T-helper 2 cell treated with Interferon-gamma antibody and Interleukin-4, amounts not matched to agents 5 μg/mL and 100 μg/mL, for 36 hours (primary cell): ENCODE measurements around the gene ABHD6.

Source experiments
- DNase-seq: peaks from one replicate; pipeline ENCODE4 v3.0.0; 2021; ENCODE audit warnings: low spot score
- H3K27ac Mint-ChIP-seq: one replicate; pipeline ENCODE4 v1.8.0; 2021; ENCODE audit warnings: mild to moderate bottlenecking, mixed read lengths
- H3K27me3 Mint-ChIP-seq: one replicate; pipeline ENCODE4 v1.8.0; 2021; ENCODE audit warnings: low read depth, mixed read lengths
- H3K36me3 Mint-ChIP-seq: one replicate; pipeline ENCODE4 v1.8.0; 2021; ENCODE audit warnings: low read depth, mixed read lengths
- H3K4me1 Mint-ChIP-seq: one replicate; pipeline ENCODE4 v1.8.0; 2021; ENCODE audit warnings: low read depth, mixed read lengths
- H3K4me3 Mint-ChIP-seq: one replicate; pipeline ENCODE4 v1.8.0; 2022; ENCODE audit warnings: mild to moderate bottlenecking, moderate library complexity, mixed read lengths
- H3K9me3 Mint-ChIP-seq: one replicate; pipeline ENCODE4 v1.8.0; 2021; ENCODE audit warnings: mixed read lengths

The ABHD6 gene

GRCh38 chr3:58237238-58237940, at the start of gene ABHD6:
Gene ABHD6 (plus strand): TSS chr3:58237792. CDS start chr3:58256587, 18,795 bp downstream.
- DNase-seq, result peak; percentile 80
- Mint-ChIP-seq H3K4me3 (peak within 1 kb of the TSS; percentile 92), H3K27me3 (peaks cover 13% of the 10 kb centered on the region), H3K9me3 (no peaks in the 10 kb centered on the region), H3K4me1 (peaks cover 24% of the 10 kb centered on the region), H3K36me3 (peaks cover 2% of the 10 kb centered on the region), H3K27ac (peak within 1 kb of the TSS; percentile 82)

GRCh38 chr3:58188173-58188564, 49.4 kb upstream of the ABHD6 start:
- H3K36me3 Mint-ChIP-seq, result no peaks in the 10 kb centered on the region
- H3K4me3 Mint-ChIP-seq, result no peak overlapping the region
- H3K27ac Mint-ChIP-seq, result no peak overlapping the region
- peaks cover 5% of the 10 kb centered on the region for H3K4me1 Mint-ChIP-seq
- H3K9me3 Mint-ChIP-seq, result no peaks in the 10 kb centered on the region
- H3K27me3 Mint-ChIP-seq, result no peaks in the 10 kb centered on the region
- DNase-seq, result no peak

GRCh38 chr3:58188921-58189451, 48.6 kb upstream of the ABHD6 start:
- Mint-ChIP-seq H3K27ac (no peak overlapping the region), H3K4me1 (peaks cover 5% of the 10 kb centered on the region), H3K36me3 (no peaks in the 10 kb centered on the region), H3K9me3 (no peaks in the 10 kb centered on the region), H3K4me3 (no peak overlapping the region), H3K27me3 (no peaks in the 10 kb centered on the region)
- DNase-seq, result no peak

GRCh38 chr3:58189691-58190090, 47.9 kb upstream of the ABHD6 start:
- Mint-ChIP-seq H3K27me3 (no peaks in the 10 kb centered on the region), H3K27ac (no peak overlapping the region), H3K4me1 (peaks cover 3% of the 10 kb centered on the region), H3K36me3 (no peaks in the 10 kb centered on the region), H3K9me3 (no peaks in the 10 kb centered on the region), H3K4me3 (no peak overlapping the region)
- DNase-seq, result no peak

- no peak overlapping the region for H3K27ac Mint-ChIP-seq
- DNase-seq, result no peak
- H3K4me3 Mint-ChIP-seq, result no peak overlapping the region
- no peaks in the 10 kb centered on the region for H3K27me3 Mint-ChIP-seq
- peaks cover 3% of the 10 kb centered on the region for H3K4me1 Mint-ChIP-seq
- H3K36me3 Mint-ChIP-seq, result no peaks in the 10 kb centered on the region
- no peaks in the 10 kb centered on the region for H3K9me3 Mint-ChIP-seq
These were observed 47.3 kb upstream of the ABHD6 start for GRCh38 chr3:58190291-58190690.

GRCh38 chr3:58190882-58191281, 46.7 kb upstream of the ABHD6 start:
- Mint-ChIP-seq H3K27ac (no peak overlapping the region), H3K36me3 (no peaks in the 10 kb centered on the region), H3K4me3 (no peak overlapping the region), H3K4me1 (peaks cover 3% of the 10 kb centered on the region), H3K9me3 (no peaks in the 10 kb centered on the region), H3K27me3 (no peaks in the 10 kb centered on the region)
- DNase-seq, result no peak

GRCh38 chr3:58191361-58191991, 46.1 kb upstream of the ABHD6 start:
- Mint-ChIP-seq H3K36me3 (no peaks in the 10 kb centered on the region), H3K4me3 (no peak overlapping the region), H3K9me3 (no peaks in the 10 kb centered on the region), H3K27ac (no peak overlapping the region), H3K27me3 (no peaks in the 10 kb centered on the region), H3K4me1 (peaks cover 3% of the 10 kb centered on the region)
- DNase-seq, result no peak

- H3K27me3 Mint-ChIP-seq, result no peaks in the 10 kb centered on the region
- no peak for DNase-seq
- no peaks in the 10 kb centered on the region for H3K36me3 Mint-ChIP-seq
- H3K4me3 Mint-ChIP-seq, result no peak overlapping the region
- no peaks in the 10 kb centered on the region for H3K9me3 Mint-ChIP-seq
- peaks cover 3% of the 10 kb centered on the region for H3K4me1 Mint-ChIP-seq
- H3K27ac Mint-ChIP-seq, result no peak overlapping the region
These were observed 45.5 kb upstream of the ABHD6 start for GRCh38 chr3:58192069-58192468.

GRCh38 chr3:58193682-58194407, 43.7 kb upstream of the ABHD6 start:
- H3K27ac Mint-ChIP-seq, result no peak overlapping the region
- H3K36me3 Mint-ChIP-seq, result no peaks in the 10 kb centered on the region
- H3K4me1 Mint-ChIP-seq, result peaks cover 1% of the 10 kb centered on the region
- no peaks in the 10 kb centered on the region for H3K27me3 Mint-ChIP-seq
- H3K9me3 Mint-ChIP-seq, result no peaks in the 10 kb centered on the region
- no peak for DNase-seq
- H3K4me3 Mint-ChIP-seq, result no peak overlapping the region

- peaks cover 1% of the 10 kb centered on the region for H3K4me1 Mint-ChIP-seq
- no peaks in the 10 kb centered on the region for H3K36me3 Mint-ChIP-seq
- no peaks in the 10 kb centered on the region for H3K9me3 Mint-ChIP-seq
- no peak for DNase-seq
- H3K27ac Mint-ChIP-seq, result no peak overlapping the region
- no peak overlapping the region for H3K4me3 Mint-ChIP-seq
- H3K27me3 Mint-ChIP-seq, result peaks cover 3% of the 10 kb centered on the region
These were observed 40.0 kb upstream of the ABHD6 start for GRCh38 chr3:58197588-58197987.

GRCh38 chr3:58198362-58198761, 39.2 kb upstream of the ABHD6 start:
- peaks cover 1% of the 10 kb centered on the region for H3K4me1 Mint-ChIP-seq
- no peak for DNase-seq
- no peak overlapping the region for H3K27ac Mint-ChIP-seq
- H3K4me3 Mint-ChIP-seq, result no peak overlapping the region
- H3K27me3 Mint-ChIP-seq, result peaks cover 7% of the 10 kb centered on the region
- no peaks in the 10 kb centered on the region for H3K9me3 Mint-ChIP-seq
- H3K36me3 Mint-ChIP-seq, result no peaks in the 10 kb centered on the region

- H3K36me3 Mint-ChIP-seq, result no peaks in the 10 kb centered on the region
- no peak overlapping the region for H3K27ac Mint-ChIP-seq
- no peak for DNase-seq
- peaks cover 1% of the 10 kb centered on the region for H3K4me1 Mint-ChIP-seq
- H3K9me3 Mint-ChIP-seq, result no peaks in the 10 kb centered on the region
- H3K27me3 Mint-ChIP-seq, result peaks cover 7% of the 10 kb centered on the region
- no peak overlapping the region for H3K4me3 Mint-ChIP-seq
These were observed 38.8 kb upstream of the ABHD6 start for GRCh38 chr3:58198804-58199203.

GRCh38 chr3:58200121-58200709, 37.4 kb upstream of the ABHD6 start:
- Mint-ChIP-seq H3K36me3 (no peaks in the 10 kb centered on the region), H3K27ac (no peak overlapping the region), H3K4me1 (peaks cover 1% of the 10 kb centered on the region), H3K27me3 (peaks cover 7% of the 10 kb centered on the region), H3K9me3 (no peaks in the 10 kb centered on the region), H3K4me3 (no peak overlapping the region)
- DNase-seq, result no peak

- H3K4me3 Mint-ChIP-seq, result no peak overlapping the region
- H3K27ac Mint-ChIP-seq, result no peak overlapping the region
- no peak for DNase-seq
- peaks cover 7% of the 10 kb centered on the region for H3K27me3 Mint-ChIP-seq
- no peaks in the 10 kb centered on the region for H3K9me3 Mint-ChIP-seq
- H3K4me1 Mint-ChIP-seq, result peaks cover 2% of the 10 kb centered on the region
- H3K36me3 Mint-ChIP-seq, result no peaks in the 10 kb centered on the region
These were observed 36.7 kb upstream of the ABHD6 start for GRCh38 chr3:58200846-58201355.
